Osteoblast (primary cell): ENCODE results near the gene GPR137B. TPM values are rescaled to one million over a fixed set of nuclear protein-coding genes. Genes with fewer than 3 reads are reported as not detected.

Source experiments
- DNase-seq: peaks from one replicate; pipeline ENCODE4 v3.0.0; 2011; ENCODE audit warnings: low spot score, mixed read lengths; ENCODE audit not compliant: insufficient read length; ENCODE audit errors: missing footprints
- H2AFZ ChIP-seq: 2 replicates; pipeline ENCODE4 v1.6.0; 2011; ENCODE audit warnings: mild to moderate bottlenecking, low read length
- H3K27ac ChIP-seq: 2 replicates; pipeline ENCODE4 v1.5.1; 2011; ENCODE audit warnings: mild to moderate bottlenecking, low read depth, low read length, moderate library complexity
- H3K27me3 ChIP-seq: 2 replicates; pipeline ENCODE4 v1.6.0; 2012; ENCODE audit warnings: mild to moderate bottlenecking, control low read depth, inconsistent platforms, low read length, moderate library complexity; ENCODE audit not compliant: insufficient read depth
- H3K36me3 ChIP-seq: 2 replicates; pipeline ENCODE4 v1.5.1; 2011; ENCODE audit warnings: mild to moderate bottlenecking, low read length, control low read depth, moderate library complexity; ENCODE audit not compliant: insufficient read depth
- H3K4me1 ChIP-seq: 2 replicates; pipeline ENCODE4 v1.5.1; 2011; ENCODE audit warnings: mild to moderate bottlenecking, low read length, control low read depth, moderate library complexity; ENCODE audit not compliant: insufficient read depth
- H3K4me2 ChIP-seq: 2 replicates; pipeline ENCODE4 v1.6.0; 2011; ENCODE audit warnings: mild to moderate bottlenecking, low read length; ENCODE audit not compliant: insufficient read depth
- H3K4me3 ChIP-seq: fragments of 200-600 bp; sonication (generic); 3 replicates; pipeline ENCODE4 v1.5.1; 2012; ENCODE audit warnings: mild to moderate bottlenecking, low read length, inconsistent platforms; ENCODE audit not compliant: insufficient read depth
- H3K79me2 ChIP-seq: 2 replicates; pipeline ENCODE4 v1.6.0; 2012; ENCODE audit warnings: mild to moderate bottlenecking, low read length, control low read depth, inconsistent platforms; ENCODE audit not compliant: insufficient read depth
- H3K9me3 ChIP-seq: 2 replicates; pipeline ENCODE4 v1.5.1; 2011; ENCODE audit warnings: low read depth, low read length, control low read depth
- H4K20me1 ChIP-seq: 2 replicates; pipeline ENCODE4 v1.6.0; 2012; ENCODE audit warnings: mild to moderate bottlenecking, low read length, control low read depth; ENCODE audit not compliant: insufficient read depth
- total RNA-seq: library from RNA; depleted of rRNA; stranded (reverse); fragments of >200 nt; gene quantifications from 2 replicates; pipeline ENCODE4 v1.2.3, GENCODE V29; 2012
- TF ChIP-seq, protein P1 (sequence below): IDR thresholded peaks from 2 replicates; pipeline ENCODE4 v1.5.1; 2011; ENCODE audit warnings: mild to moderate bottlenecking, low read depth, low read length, moderate library complexity; ENCODE audit errors: extremely low read depth

The GPR137B gene
- total RNA-seq, 1 donor = 23.5 TPM

DNA sequence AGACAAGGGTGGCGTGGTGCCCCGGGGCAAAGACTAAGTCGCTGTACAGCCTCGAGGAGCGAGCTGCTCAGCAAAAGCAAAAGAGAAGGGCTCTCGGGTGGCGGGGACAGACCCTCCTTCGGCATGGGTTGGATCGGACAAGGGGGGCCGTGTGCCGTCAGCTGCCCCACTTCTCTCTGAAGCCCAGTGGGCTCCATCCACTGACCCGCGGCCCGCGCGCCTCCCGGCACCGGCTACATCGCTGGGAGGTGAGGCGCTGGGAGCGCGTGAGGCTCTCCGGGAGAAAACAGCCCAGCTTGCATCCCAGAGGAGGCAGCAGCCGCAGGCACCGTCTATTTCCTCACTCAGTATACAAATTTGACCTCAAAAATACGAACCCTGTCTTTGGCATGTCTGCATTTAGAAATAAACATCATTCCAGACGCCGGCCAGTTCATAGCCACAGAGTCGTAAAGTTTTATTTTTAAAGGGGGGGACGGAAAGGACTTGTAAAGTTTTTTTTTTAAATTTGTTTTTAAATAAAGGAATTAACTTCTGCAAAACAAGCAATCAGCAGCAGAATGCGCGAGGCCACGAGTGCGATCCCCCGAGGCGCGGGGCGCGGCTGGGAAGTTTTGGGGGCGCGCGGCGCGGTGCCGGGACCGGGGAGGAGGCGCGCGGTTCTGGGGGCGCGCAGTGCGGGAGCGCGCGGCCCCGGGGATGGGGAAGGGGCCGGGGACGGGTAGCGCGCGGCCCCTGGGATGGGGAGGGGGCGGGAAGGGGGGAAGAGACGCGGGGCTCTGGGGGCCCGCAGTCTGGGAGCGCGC lies 689 bp upstream of the GPR137B start:
- peak overlapping the region; percentile 88 for H3K4me2 ChIP-seq
- H3K4me1 ChIP-seq = peaks cover 18% of the 10 kb centered on the region
- H2AFZ ChIP-seq = peak overlapping the region; percentile 88
- H3K27ac ChIP-seq = no peak overlapping the region
- H3K79me2 ChIP-seq = peaks cover 26% of the 10 kb centered on the region
- peaks cover 9% of the 10 kb centered on the region for H3K27me3 ChIP-seq
- TF ChIP-seq, protein P1, sequence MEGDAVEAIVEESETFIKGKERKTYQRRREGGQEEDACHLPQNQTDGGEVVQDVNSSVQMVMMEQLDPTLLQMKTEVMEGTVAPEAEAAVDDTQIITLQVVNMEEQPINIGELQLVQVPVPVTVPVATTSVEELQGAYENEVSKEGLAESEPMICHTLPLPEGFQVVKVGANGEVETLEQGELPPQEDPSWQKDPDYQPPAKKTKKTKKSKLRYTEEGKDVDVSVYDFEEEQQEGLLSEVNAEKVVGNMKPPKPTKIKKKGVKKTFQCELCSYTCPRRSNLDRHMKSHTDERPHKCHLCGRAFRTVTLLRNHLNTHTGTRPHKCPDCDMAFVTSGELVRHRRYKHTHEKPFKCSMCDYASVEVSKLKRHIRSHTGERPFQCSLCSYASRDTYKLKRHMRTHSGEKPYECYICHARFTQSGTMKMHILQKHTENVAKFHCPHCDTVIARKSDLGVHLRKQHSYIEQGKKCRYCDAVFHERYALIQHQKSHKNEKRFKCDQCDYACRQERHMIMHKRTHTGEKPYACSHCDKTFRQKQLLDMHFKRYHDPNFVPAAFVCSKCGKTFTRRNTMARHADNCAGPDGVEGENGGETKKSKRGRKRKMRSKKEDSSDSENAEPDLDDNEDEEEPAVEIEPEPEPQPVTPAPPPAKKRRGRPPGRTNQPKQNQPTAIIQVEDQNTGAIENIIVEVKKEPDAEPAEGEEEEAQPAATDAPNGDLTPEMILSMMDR = no peak
- no peaks in the 10 kb centered on the region for H3K36me3 ChIP-seq
- DNase-seq = peak; percentile 96
- peaks cover 24% of the 10 kb centered on the region for H4K20me1 ChIP-seq
- no peaks in the 10 kb centered on the region for H3K9me3 ChIP-seq
- peak overlapping the region; percentile 72 for H3K4me3 ChIP-seq

DNA sequence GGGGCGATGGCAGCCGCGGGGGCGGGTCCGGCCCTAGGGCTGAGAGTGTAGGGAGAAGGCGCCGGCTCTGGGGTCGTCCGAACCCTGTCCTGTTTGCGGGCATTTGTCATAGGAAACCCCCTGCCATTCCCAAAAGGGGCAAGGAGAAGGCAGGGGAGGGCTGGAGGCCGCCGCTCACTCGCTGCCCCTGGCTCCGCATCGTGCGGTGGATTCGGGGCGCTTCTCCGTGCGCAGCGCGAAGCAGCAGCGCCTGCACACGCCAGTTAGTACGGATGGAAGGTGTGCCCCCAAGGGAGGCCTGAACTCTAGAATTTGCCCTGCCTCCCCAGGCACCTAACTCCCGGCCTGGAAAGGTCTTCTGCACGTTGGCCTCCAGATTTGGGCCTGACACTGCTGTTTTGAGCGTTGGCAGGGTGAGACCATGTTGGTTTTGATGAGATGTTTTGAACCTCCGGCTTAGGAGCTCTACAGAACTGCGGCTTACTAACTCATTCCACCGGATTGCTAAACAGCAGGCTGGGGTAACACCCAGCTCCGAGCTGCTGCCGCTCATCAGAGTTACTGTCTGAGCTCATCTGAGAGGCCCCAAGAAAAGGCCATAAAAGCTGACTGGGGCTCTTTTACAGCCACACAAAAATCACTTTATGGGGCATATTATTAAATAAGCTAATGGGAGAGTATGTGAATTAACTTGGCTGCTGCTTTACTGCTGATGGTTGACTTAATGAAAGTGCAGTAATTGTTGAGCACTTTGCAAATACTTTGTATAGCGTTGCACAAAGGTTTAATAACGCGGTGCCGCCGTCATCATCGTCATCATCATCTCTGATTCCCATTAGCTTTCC lies 987 bp downstream of the GPR137B start:
- Histone ChIP-seq H3K79me2 (peaks cover 29% of the 10 kb centered on the region), H3K4me2 (peak overlapping the region; percentile 89), H3K27me3 (peaks cover 9% of the 10 kb centered on the region), H2AFZ (peak overlapping the region; percentile 96), H3K9me3 (no peaks in the 10 kb centered on the region), H3K4me3 (peak overlapping the region; percentile 89), H4K20me1 (peaks cover 24% of the 10 kb centered on the region), H3K4me1 (peaks cover 18% of the 10 kb centered on the region), H3K36me3 (no peaks in the 10 kb centered on the region), H3K27ac (no peak overlapping the region)
- DNase-seq = peak; percentile 97
- TF ChIP-seq, protein P1 = no peak

DNA sequence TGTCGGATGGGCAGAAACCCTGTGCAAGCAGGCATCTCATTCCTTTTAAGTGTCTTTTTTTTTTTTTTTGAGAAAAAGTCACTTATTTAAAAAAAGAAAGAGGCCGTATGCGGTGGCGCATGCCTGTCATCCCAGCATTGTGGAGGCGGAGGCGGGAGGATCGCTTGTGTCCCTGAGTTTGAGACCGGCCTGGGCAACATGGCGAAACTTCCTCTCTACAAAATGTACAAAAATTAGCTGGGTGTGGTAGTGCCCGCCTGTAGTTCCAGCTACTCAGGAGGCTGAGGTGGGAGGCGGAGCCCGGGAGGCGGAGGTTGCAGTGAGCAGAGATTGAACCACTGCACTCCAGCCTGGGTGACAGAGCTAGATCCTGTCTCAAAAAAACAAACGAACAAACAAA lies 1.7 kb downstream of the GPR137B start:
- no peak for DNase-seq
- H3K36me3 ChIP-seq = no peaks in the 10 kb centered on the region
- H4K20me1 ChIP-seq = peaks cover 28% of the 10 kb centered on the region
- H2AFZ ChIP-seq = no peak overlapping the region
- peaks cover 36% of the 10 kb centered on the region for H3K79me2 ChIP-seq
- no peak overlapping the region for H3K27ac ChIP-seq
- TF ChIP-seq, protein P1 = no peak
- H3K4me3 ChIP-seq = peak overlapping the region; percentile 89
- H3K9me3 ChIP-seq = no peaks in the 10 kb centered on the region
- H3K4me2 ChIP-seq = peak overlapping the region; percentile 89
- peaks cover 9% of the 10 kb centered on the region for H3K27me3 ChIP-seq
- peaks cover 18% of the 10 kb centered on the region for H3K4me1 ChIP-seq
